Hepatocyte (in vitro differentiated cells): ENCODE data around the gene SLC31A1.

ENCODE experiments used
- CTCF ChIP-seq: fragments of 200-600 bp; sonication (generic); IDR thresholded peaks from 2 replicates; pipeline ENCODE4 v1.5.1; 2016; ENCODE audit warnings: antibody characterized with exemption, mild to moderate bottlenecking; ENCODE audit not compliant: poor library complexity
- EZH2phosphoT487 ChIP-seq: fragments of 200-600 bp; sonication (generic); IDR thresholded peaks from one replicate; pipeline ENCODE4 v1.6.1; 2018; ENCODE audit warnings: antibody characterized with exemption, mild to moderate bottlenecking, low read depth, moderate library complexity; ENCODE audit not compliant: unreplicated experiment, severe bottlenecking

GRCh38 chr9:113192455-113192854, 28.9 kb upstream of the SLC31A1 start:
- TF ChIP-seq EZH2phosphoT487 (no peak), CTCF (no peak)
